NCI-H146 (cell line): ENCODE measurements around the gene SCG3.
"Not testable (repeated sequence)": the region's sequence is repeated elsewhere in the genome, so short reads cannot be mapped to it uniquely, and the experiment has no call there.

Experiments used
- DNase-seq: peaks from one replicate; lab custom pipeline; 2025; lab: John Stamatoyannopoulos, UW

Gene SCG3

GRCh38 chr15:51681303-51681963 lies at the start of gene SCG3:
TSS of gene SCG3 (plus strand) at chr15:51681503. CDS start at chr15:51681756, 253 bp downstream.
- peak; percentile 87 for DNase-seq

- DNase-seq: no peak
Observed at GRCh38 chr15:51634591-51635198, 46.6 kb upstream of the SCG3 start.

GRCh38 chr15:51641490-51642130 lies 39.7 kb upstream of the SCG3 start:
- no peak for DNase-seq

GRCh38 chr15:51642696-51643095 lies 38.6 kb upstream of the SCG3 start:
- no peak for DNase-seq

GRCh38 chr15:51647128-51647562 lies 34.2 kb upstream of the SCG3 start:
- DNase-seq: peak; percentile 38

- not testable (repeated sequence) for DNase-seq
Observed at GRCh38 chr15:51648101-51648500, 33.2 kb upstream of the SCG3 start.

GRCh38 chr15:51648643-51649042 lies 32.7 kb upstream of the SCG3 start:
- not testable (repeated sequence) for DNase-seq

- DNase-seq: peak; percentile 54
Observed at GRCh38 chr15:51649659-51650521, 31.4 kb upstream of the SCG3 start.

- DNase-seq: no peak
Observed at GRCh38 chr15:51652084-51652668, 29.1 kb upstream of the SCG3 start.

GRCh38 chr15:51655401-51656057 lies 25.8 kb upstream of the SCG3 start:
- DNase-seq: not testable (repeated sequence)

- no peak for DNase-seq
Observed at GRCh38 chr15:51658664-51659063, 22.6 kb upstream of the SCG3 start.

- DNase-seq: no peak
Observed at GRCh38 chr15:51661072-51661471, 20.2 kb upstream of the SCG3 start.

GRCh38 chr15:51667478-51667877 lies 13.8 kb upstream of the SCG3 start:
- DNase-seq: no peak

GRCh38 chr15:51668446-51668845 lies 12.9 kb upstream of the SCG3 start:
- DNase-seq: no peak

GRCh38 chr15:51669381-51669780 lies 11.9 kb upstream of the SCG3 start:
- DNase-seq: no peak

- DNase-seq: no peak
Observed at GRCh38 chr15:51672155-51672687, 9.1 kb upstream of the SCG3 start.

- DNase-seq: no peak
Observed at GRCh38 chr15:51672913-51673857, 8.1 kb upstream of the SCG3 start.

GRCh38 chr15:51675234-51675633 lies 6.1 kb upstream of the SCG3 start:
- DNase-seq: no peak

- no peak for DNase-seq
Observed at GRCh38 chr15:51677021-51677420, 4.3 kb upstream of the SCG3 start.

GRCh38 chr15:51677452-51677851 lies 3.9 kb upstream of the SCG3 start:
- no peak for DNase-seq
